LNCaP clone FGC (cell line): Measurements from ENCODE around the gene IDNK.
A peak's percentile ranks its signal among the peaks of the same experiment; 100 is the strongest.

Source experiments
- DNase-seq: peaks from one replicate; pipeline ENCODE4 v3.0.0-alpha.2; 2011; ENCODE audit warnings: low read depth
- H3K4me3 ChIP-seq: 2 replicates; pipeline ENCODE4 v1.5.1; 2011; ENCODE audit warnings: mild to moderate bottlenecking, low read depth, low read length, control low read depth
- CTCF ChIP-seq: IDR thresholded peaks from 2 replicates; pipeline ENCODE4 v1.5.1; 2012; ENCODE audit warnings: mild to moderate bottlenecking; ENCODE audit not compliant: control insufficient read depth, insufficient read depth; ENCODE audit errors: extremely low read depth

The IDNK gene

GRCh38 chr9:83633676-83634075, 10.7 kb downstream of the IDNK start:
- H3K4me3 ChIP-seq, result no peak overlapping the region
- DNase-seq, result no peak
- TF ChIP-seq CTCF, result no peak

GRCh38 chr9:83636813-83637212, 13.9 kb downstream of the IDNK start:
- no peak overlapping the region for H3K4me3 ChIP-seq

GRCh38 chr9:83637389-83637788, 14.4 kb downstream of the IDNK start:
- DNase-seq, result no peak
- H3K4me3 ChIP-seq, result no peak overlapping the region
- TF ChIP-seq CTCF, result no peak

More at GRCh38 chr9:83636813-83637212, 13.9 kb downstream of the IDNK start:
- no peak for DNase-seq
- TF ChIP-seq CTCF, result no peak

- no peak for TF ChIP-seq CTCF
- DNase-seq, result no peak
- H3K4me3 ChIP-seq, result no peak overlapping the region
Measured at GRCh38 chr9:83639266-83639665, 16.3 kb downstream of the IDNK start.

GRCh38 chr9:83642793-83643192, 19.9 kb downstream of the IDNK start:
- DNase-seq, result no peak
- no peak for TF ChIP-seq CTCF
- H3K4me3 ChIP-seq, result no peak overlapping the region

- no peak for DNase-seq
- H3K4me3 ChIP-seq, result no peak overlapping the region
- no peak for TF ChIP-seq CTCF
Measured at GRCh38 chr9:83646500-83647239, 23.7 kb downstream of the IDNK start.

GRCh38 chr9:83649080-83649479, 26.1 kb downstream of the IDNK start:
- TF ChIP-seq CTCF, result peak; percentile 89
- H3K4me3 ChIP-seq, result no peak overlapping the region
- DNase-seq, result peak; percentile 13
